Measurements from ENCODE around the gene PDAP1. TPM values are rescaled to one million over a fixed set of nuclear protein-coding genes. Genes with fewer than 3 reads are reported as not detected.
"Not testable (repeated sequence)": the region's sequence is repeated elsewhere in the genome, so short reads cannot be mapped to it uniquely, and the experiment has no call there.

PDAP1 gene
- total and polyA plus RNA-seq, 4 donors, result 11.6 to 83.6 (median 31.5) TPM

GRCh38 chr7:99355098-99355497 is 53.3 kb downstream of the PDAP1 start (continued):
- TF ChIP-seq REST (IDR thresholded peaks at IDR 0.05) (no peak), HNF4G (IDR thresholded peaks at IDR 0.05) (no peak)

GRCh38 chr7:99352247-99352646 is 56.1 kb downstream of the PDAP1 start:
- peaks cover 0 to 6% (median 2%) of the 10 kb centered on the region in 4 donors for H3K4me1 ChIP-seq (ENCODE audit: control insufficient read depth in 4 of 4, insufficient read depth in 4 of 4, low read length in 3 of 4)
- TF ChIP-seq CTCF (IDR thresholded peaks at IDR 0.05; ENCODE audit: low read depth, low read length, missing input control) (no peak), ZBTB33 (IDR thresholded peaks at IDR 0.05) (no peak), TAF1 (conservative IDR thresholded peaks at IDR 0.05) (no peak), EGR1 (IDR thresholded peaks at IDR 0.05; ENCODE audit: low read depth in 2 of 2) (no peak), RXRA (IDR thresholded peaks at IDR 0.05) (no peak), MAX (IDR thresholded peaks at IDR 0.05) (no peak), ATF3 (IDR thresholded peaks at IDR 0.05) (no peak), JUND (IDR thresholded peaks at IDR 0.05) (no peak), HNF4G (IDR thresholded peaks at IDR 0.05) (no peak), FOXA2 (IDR thresholded peaks at IDR 0.05) (no peak), RAD21 (IDR thresholded peaks at IDR 0.05) (no peak), NR2F2 (IDR thresholded peaks at IDR 0.05) (no peak), FOXA1 (IDR thresholded peaks at IDR 0.05) (no peak), HNF4A (conservative IDR thresholded peaks at IDR 0.05) (no peak)
- no peak overlapping the region for H3K9ac ChIP-seq (ENCODE audit: low read depth in 1 of 2, low read length in 2 of 2)
- no peak overlapping the region for H3K27ac ChIP-seq (ENCODE audit: low read depth in 1 of 2, low read length in 2 of 2)
- WGBS, result 97% methylated on average over 5 of the region's 5 CpGs
- DNase-seq (ENCODE audit: low spot score), result no peak
- H3K4me3 ChIP-seq (ENCODE audit: low read depth in 1 of 3, low read length in 3 of 3), result no peak overlapping the region
- H3K36me3 ChIP-seq (ENCODE audit: control insufficient read depth in 4 of 4, insufficient read depth in 3 of 4, low read depth in 1 of 4, low read length in 3 of 4), result peaks cover 17 to 52% (median 36%) of the 10 kb centered on the region in 4 donors
- H3K27me3 ChIP-seq (ENCODE audit: control insufficient read depth in 4 of 4, insufficient read depth in 4 of 4, low read length in 3 of 4), result no peaks in the 10 kb centered on the region
- H3K9me3 ChIP-seq (ENCODE audit: control insufficient read depth in 4 of 4, low read length in 3 of 4), result no peaks in the 10 kb centered on the region

GRCh38 chr7:99350641-99351040 is 57.8 kb downstream of the PDAP1 start:
- H3K27me3 ChIP-seq (ENCODE audit: control insufficient read depth in 4 of 4, insufficient read depth in 4 of 4, low read length in 3 of 4); H3K4me3 ChIP-seq (ENCODE audit: low read depth in 1 of 3, low read length in 3 of 3); H3K4me1 ChIP-seq (ENCODE audit: control insufficient read depth in 4 of 4, insufficient read depth in 4 of 4, low read length in 3 of 4); H3K9me3 ChIP-seq (ENCODE audit: control insufficient read depth in 4 of 4, low read length in 3 of 4); DNase-seq (ENCODE audit: low spot score); H3K27ac ChIP-seq (ENCODE audit: low read depth in 1 of 2, low read length in 2 of 2); H3K9ac ChIP-seq (ENCODE audit: low read depth in 1 of 2, low read length in 2 of 2): not testable (repeated sequence)
- peaks cover 21 to 51% (median 39%) of the 10 kb centered on the region in 4 donors for H3K36me3 ChIP-seq (ENCODE audit: control insufficient read depth in 4 of 4, insufficient read depth in 3 of 4, low read depth in 1 of 4, low read length in 3 of 4)
- WGBS, result 93% methylated on average over 3 of the region's 3 CpGs

Other genes starting within 250 kb of the PDAP1 start
- under 1 TPM in 1 of 2 donors, not detected in 1; 0.59 TPM for gene KPNA7, start 200.5 kb downstream of the PDAP1 start, total RNA-seq
- under 1 TPM; 0.09 to 0.21 TPM for gene KPNA7, start 200.5 kb downstream of the PDAP1 start, polyA plus RNA-seq
- gene MYH16, start 135.8 kb downstream of the PDAP1 start, total RNA-seq, result not detected
- not detected for gene MYH16, start 135.8 kb downstream of the PDAP1 start, polyA plus RNA-seq
- 10 to 100 TPM; 46.7 to 60.1 TPM for gene ARPC1A, start 82.7 kb downstream of the PDAP1 start, total RNA-seq
- 10 to 100 TPM; 61.5 to 84.0 TPM for gene ARPC1A, start 82.7 kb downstream of the PDAP1 start, polyA plus RNA-seq
- 100 to 1,000 TPM; 111 to 182 TPM for gene ARPC1B, start 33.9 kb downstream of the PDAP1 start, total RNA-seq
- gene ARPC1B, start 33.9 kb downstream of the PDAP1 start, polyA plus RNA-seq, result 100 to 1,000 TPM in 1 of 2 donors, 10 to 100 TPM in 1; 43.9 to 112 TPM
- gene BUD31, start 372 bp upstream of the PDAP1 start, total RNA-seq, result 10 to 100 TPM; 18.5 to 28.6 TPM
- gene BUD31, start 372 bp upstream of the PDAP1 start, polyA plus RNA-seq, result 10 to 100 TPM; 35.4 to 55.9 TPM
- gene PTCD1, start 30.2 kb upstream of the PDAP1 start, total RNA-seq, result 1 to 10 TPM; 4.2 to 4.3 TPM
- 1 to 10 TPM; 3.1 to 3.5 TPM for gene PTCD1, start 30.2 kb upstream of the PDAP1 start, polyA plus RNA-seq
- 10 to 100 TPM; 11.5 to 15.3 TPM for gene CPSF4, start 30.3 kb upstream of the PDAP1 start, total RNA-seq
- gene CPSF4, start 30.3 kb upstream of the PDAP1 start, polyA plus RNA-seq, result 1 to 10 TPM; 7.1 to 9.6 TPM
- 100 to 1,000 TPM; 260 to 266 TPM for gene ATP5MF, start 57.6 kb upstream of the PDAP1 start, total RNA-seq
- 100 to 1,000 TPM; 530 to 607 TPM for gene ATP5MF, start 57.6 kb upstream of the PDAP1 start, polyA plus RNA-seq
- 1 to 10 TPM; 7.4 TPM for gene ZNF789, start 64.3 kb upstream of the PDAP1 start, total RNA-seq
- gene ZNF789, start 64.3 kb upstream of the PDAP1 start, polyA plus RNA-seq, result 1 to 10 TPM; 1.6 to 2.3 TPM
- 10 to 100 TPM; 18.1 to 18.3 TPM for gene ZNF394, start 91.7 kb upstream of the PDAP1 start, total RNA-seq
- 1 to 10 TPM; 5.5 to 6.1 TPM for gene ZNF394, start 91.7 kb upstream of the PDAP1 start, polyA plus RNA-seq
- 1 to 10 TPM; 4.7 to 5.4 TPM for gene ZKSCAN5, start 96.1 kb upstream of the PDAP1 start, total RNA-seq
- 1 to 10 TPM; 1.7 to 2.2 TPM for gene ZKSCAN5, start 96.1 kb upstream of the PDAP1 start, polyA plus RNA-seq
- 1 to 10 TPM; 2.4 to 4.6 TPM for gene FAM200A, start 143.5 kb upstream of the PDAP1 start, total RNA-seq
- gene FAM200A, start 143.5 kb upstream of the PDAP1 start, polyA plus RNA-seq, result 1 to 10 TPM; 1.0 to 1.7 TPM
- gene ZNF655, start 150.0 kb upstream of the PDAP1 start, total RNA-seq, result 10 to 100 TPM; 37.2 to 59.7 TPM
- 10 to 100 TPM; 15.9 to 27.6 TPM for gene ZNF655, start 150.0 kb upstream of the PDAP1 start, polyA plus RNA-seq
- gene TMEM225B, start 189.7 kb upstream of the PDAP1 start, total RNA-seq, result under 1 TPM; 0.17 to 0.28 TPM
- gene TMEM225B, start 189.7 kb upstream of the PDAP1 start, polyA plus RNA-seq, result under 1 TPM in 1 of 2 donors, not detected in 1; 0.10 TPM
- 10 to 100 TPM in 1 of 2 donors, 1 to 10 TPM in 1; 8.7 to 11.0 TPM for gene ZSCAN25, start 208.3 kb upstream of the PDAP1 start, total RNA-seq
- gene ZSCAN25, start 208.3 kb upstream of the PDAP1 start, polyA plus RNA-seq, result 1 to 10 TPM; 2.3 to 3.1 TPM

Data from liver (tissue), 9 donors.